ENCODE data around the gene TMEM63B. TPM values are rescaled to one million over a fixed set of nuclear protein-coding genes. Genes with fewer than 3 reads are reported as not detected.
"Not testable (repeated sequence)": the region's sequence is repeated elsewhere in the genome, so short reads cannot be mapped to it uniquely, and the experiment has no call there.

TMEM63B gene
- total RNA-seq, 1 donor from 2014 or later = 80.8 TPM

DNA sequence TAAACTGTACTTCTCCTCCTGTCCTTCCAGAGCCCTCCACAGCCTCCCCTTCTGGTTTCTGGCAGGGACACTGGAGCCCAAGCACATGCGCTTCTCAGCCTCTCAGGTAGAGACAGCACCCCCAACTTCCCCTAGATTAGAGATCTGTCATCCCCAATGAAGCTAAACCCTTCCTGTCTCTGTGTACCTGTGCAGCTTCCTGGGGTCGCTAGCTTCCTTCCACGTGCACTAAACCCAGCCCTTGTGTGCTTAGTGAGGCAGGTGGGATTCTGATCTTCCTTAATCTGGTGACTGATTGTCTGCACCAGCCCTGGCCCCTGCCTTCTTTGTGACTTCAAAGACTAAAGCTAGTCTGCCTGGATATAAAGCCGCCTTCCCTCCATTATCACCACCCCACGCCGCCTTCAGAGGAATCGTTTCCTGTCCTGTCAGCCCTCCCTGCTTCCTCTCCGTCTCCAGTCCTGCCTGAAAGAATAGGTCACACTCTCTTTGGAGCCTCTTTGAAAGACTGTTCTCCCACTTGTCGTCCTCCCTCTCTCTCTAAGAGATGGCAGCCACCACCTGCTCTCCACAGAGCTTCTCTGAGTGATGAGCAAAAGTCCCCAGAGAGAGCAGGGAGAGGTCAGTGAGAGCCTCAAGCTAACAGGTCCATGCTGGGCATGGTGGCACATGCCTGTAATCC is 58.7 kb downstream of the TMEM63B start:
- DNase-seq (ENCODE audit: extremely low read depth, low read depth, low spot score) = no peak

DNA sequence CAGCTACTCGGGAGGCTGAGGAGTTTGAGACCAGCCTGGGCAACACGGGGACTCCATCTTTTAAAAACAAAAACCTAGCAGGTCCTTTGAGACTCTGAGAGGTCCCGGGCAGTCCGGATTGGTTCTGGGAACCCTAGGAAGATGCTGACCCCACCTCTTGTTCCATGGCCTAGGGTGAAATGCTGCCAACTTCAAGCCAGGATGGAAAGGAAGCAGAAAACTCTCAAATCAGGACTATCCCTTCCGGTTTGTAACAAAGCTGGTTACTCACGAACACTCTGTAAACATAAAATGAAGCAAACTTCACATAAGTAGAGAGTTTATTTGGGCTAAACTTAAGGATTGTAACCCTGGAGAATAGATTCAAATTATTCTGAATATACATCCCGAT is 59.3 kb downstream of the TMEM63B start:
- no peak for DNase-seq (ENCODE audit: extremely low read depth, low read depth, low spot score)

DNA sequence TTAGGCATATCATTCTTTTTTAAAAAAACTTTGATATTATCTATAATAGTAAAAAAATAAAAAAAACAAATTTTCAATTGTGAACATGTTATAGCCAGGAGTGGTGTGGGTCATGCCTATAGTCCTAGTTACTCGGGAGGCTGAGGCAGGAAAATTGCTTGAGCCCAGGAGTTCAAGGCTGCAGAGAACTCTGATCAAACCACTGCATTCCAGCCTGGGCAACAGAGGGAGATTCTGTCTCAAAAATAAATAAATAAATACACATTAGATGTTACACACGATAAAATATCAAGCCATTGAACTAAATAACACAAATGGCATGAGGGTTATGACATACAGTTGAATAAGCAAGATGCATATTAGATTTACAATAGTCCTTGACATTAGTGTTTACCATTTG is 61.5 kb downstream of the TMEM63B start:
- DNase-seq (ENCODE audit: extremely low read depth, low read depth, low spot score) = no peak

DNA sequence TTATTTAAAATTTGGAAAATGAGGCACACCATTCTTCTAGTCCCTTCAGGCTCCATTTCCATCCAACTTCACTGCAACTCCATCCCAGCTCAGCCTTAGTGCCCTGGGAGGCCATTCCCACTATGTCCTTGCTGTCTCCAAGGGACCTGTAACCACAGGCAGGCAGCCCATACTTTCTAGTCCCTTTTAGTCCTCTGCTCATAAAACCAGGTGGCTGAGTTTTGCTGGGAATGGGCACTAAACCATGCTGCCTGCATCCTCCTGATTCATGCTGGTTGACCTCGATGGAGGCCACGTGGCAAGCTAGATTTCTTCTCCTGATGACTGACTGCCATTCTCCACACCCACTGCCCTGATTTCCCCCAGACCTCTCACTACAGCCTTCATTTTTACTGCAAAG is 61.9 kb downstream of the TMEM63B start:
- no peak for DNase-seq (ENCODE audit: extremely low read depth, low read depth, low spot score)

DNA sequence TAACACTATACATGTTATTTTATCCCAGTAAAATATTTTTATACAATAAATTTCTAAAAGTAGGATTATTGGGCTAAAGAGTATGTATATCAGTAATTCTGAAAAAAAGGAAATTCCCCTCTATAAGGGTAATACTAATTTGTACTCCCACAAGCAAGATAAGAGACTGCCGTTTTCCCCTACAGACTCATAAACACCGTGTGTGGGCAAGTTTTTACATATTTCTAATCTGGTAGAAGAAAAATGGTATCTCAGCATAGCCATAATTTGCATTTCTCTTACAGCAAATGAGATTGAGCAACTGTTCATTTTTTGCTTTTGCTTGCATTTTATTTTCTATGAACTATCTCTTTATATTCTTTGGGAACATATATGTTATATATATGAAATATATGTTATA is 63.4 kb downstream of the TMEM63B start:
- DNase-seq (ENCODE audit: extremely low read depth, low read depth, low spot score) = no peak

DNA sequence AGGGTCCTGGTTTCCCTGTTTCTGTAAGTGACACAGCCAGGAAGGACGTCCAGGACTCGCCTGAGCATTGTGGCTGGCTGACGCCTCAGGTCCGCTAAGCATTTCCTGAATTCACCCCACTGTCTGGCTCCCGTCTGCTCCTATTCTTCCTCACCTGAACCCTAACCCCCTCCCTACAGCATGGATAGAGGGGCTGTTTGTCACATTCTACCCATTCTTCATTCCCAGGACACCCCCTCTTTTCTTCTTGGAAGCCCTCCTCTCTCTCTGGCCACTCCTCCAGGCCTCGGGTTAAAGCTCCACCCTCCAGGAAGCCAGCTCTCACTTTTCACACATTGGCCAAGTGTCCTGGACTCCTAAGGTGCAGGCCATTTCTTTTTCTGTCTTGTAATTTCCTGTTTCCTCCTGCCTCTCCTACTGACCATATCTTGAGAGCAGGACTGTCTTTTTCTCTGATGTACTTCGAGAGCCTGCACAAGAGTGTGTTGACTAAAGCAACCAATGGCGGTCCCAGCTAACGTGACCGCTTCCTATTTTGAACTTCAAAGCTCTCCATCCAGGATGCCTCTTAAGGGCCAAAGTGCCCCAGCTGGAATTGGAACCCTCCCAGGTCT is 65.2 kb downstream of the TMEM63B start:
- DNase-seq (ENCODE audit: extremely low read depth, low read depth, low spot score) = no peak

DNA sequence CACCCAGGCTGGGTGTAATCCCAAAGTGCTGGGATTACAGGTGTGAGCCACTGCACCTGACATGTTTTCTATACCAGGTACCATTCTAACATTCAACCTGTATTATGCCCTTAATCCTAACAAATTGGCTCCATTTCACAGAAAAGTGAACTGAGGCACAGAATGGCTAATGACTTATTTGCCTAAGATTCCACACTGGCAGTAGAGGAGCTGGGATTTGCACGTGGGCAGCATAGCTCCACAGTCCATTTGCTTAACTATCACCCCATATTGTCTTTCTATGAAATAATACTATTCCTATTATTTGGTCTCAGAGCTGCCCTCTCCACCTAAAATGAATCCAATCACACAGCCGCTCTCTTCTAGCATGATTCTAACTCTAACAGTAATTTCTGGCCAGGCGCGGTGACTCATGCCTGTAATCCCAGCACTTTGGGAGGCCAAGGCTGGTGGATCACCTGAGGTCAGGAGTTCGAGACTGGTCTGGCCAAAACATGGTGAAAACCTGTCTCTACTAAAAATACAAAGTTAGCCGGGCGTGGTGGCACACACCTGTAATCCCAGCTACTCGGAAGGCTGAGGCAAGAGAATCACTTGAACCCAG is 66.1 kb downstream of the TMEM63B start:
- no peak for DNase-seq (ENCODE audit: extremely low read depth, low read depth, low spot score)

DNA sequence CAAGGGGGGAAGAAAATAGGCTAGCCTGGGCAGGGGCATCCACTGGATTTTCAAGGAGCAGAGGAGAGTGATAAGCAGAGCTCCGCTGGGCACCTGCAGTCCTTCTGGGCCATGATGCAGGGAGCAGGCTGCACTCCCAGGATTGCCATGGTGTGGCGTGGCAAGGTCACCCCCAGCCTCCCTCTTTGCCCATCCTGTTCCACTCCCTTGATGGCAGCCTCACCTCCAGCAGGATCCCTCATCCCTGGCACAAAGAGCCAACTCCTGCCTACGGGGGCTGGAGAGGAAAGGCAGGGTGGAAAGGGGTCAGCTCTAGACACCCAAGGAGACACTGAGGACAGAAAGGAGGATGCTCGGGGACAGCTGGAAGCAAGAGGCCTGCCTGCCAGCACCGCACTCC is 67.0 kb downstream of the TMEM63B start:
- DNase-seq (ENCODE audit: extremely low read depth, low read depth, low spot score) = no peak

DNA sequence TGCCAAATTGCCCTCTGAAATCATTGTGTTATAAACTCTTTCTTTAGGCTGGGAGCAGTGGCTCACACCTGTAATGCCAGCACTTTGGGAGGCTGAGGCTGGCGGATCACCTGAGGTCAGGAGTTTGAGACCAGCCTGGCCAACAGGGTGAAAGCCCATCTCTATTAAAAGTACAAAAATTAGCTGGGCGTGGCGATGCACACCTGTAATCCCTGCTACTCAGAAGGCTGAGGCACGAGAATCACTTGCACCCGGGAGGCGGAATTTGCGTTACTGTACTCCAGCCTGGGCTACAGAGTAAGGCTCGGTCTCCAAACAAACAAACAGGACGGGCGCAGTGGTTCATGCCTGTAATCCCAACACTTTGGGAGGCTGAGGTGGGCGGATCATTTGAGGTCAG is 69.0 kb downstream of the TMEM63B start:
- not testable (repeated sequence) for DNase-seq (ENCODE audit: extremely low read depth, low read depth, low spot score)

DNA sequence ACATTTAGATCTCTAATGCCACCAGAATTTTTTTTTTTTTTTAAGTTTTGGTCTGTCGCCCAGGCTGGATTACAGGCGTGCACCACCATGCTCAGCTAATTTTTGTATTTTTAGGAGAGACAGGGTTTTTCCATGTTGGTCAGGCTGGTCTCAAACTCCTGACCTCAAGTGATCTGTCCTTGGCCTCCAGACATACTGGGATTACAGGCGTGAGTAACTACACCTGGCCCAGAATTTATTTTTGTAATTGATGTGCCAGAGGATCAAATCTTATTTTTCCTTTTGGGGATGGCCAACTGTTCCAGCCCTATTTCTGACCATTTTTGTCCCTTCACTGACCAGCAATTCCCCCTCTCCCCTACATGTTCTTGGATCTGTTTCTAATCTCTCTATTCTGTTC is 71.3 kb downstream of the TMEM63B start:
- DNase-seq (ENCODE audit: extremely low read depth, low read depth, low spot score) = no peak

DNA sequence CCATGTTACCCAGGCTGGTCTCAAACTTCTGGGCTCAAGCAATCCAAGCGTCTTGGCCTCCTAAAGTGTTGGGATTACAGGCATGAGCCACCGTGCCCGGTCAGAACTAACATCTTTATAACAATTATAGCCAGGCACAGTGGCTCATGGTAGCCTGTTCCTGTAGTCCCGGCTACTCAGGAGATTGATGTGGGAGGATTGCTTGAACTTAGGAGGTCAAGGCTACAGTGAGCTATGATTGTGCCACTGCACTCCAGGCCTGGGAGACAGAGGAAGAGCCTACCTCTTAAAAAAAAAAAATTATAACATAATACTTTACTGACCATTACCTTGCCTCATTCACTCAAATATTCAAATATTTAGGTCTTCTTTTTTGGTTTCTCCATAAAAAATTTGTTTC is 72.5 kb downstream of the TMEM63B start:
- DNase-seq (ENCODE audit: extremely low read depth, low read depth, low spot score) = no peak

DNA sequence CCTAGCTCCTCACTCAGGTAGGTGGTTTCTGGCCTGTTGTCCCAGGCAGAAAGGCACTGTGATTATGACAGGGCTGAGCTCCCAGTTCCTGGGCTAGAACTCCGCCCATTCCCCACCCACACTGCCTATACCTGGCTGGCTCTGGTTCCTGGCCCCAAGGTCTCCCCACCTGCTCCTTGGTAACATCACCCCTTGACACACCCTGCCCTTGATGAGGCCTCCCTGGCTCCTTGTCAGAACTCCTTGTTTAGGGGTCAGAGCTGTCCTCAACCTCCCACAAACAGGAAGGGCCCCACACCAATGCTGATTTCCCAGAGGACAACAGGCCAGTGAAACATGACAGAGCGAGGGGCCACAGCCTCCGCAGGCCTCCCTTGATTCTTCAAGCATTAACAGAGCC is 73.8 kb downstream of the TMEM63B start:
- no peak for DNase-seq (ENCODE audit: extremely low read depth, low read depth, low spot score)

DNA sequence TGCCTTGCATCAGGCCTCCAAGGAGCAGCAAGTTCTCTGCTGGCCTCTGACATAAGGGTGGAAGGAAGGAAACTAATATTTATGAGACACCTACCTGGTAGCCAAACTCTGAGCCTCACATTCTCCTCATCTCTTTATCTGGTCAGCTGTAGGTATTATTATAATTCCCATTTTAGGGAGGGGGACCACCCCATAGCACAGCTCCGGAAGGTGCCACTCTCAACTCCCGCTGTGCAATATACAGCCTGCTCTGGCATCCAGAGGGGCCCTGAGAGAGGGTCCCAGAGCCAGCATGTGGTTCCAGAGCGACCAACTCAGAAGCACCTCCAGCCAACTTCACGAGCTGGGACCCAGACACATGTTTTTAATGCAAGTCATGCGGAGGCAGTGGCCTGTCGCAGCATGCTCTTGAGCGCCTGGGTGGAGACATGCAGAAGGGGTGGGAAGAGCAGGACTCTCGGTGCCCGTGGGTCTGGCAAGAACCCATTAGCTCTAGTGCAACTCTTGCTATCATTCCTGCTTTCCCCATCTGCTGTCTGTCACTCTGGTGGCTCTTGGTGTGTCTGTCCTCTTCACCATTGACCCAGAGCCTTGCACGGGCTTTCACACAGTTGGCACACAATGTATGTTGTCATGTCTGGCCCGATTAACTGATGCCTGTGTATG is 74.4 kb downstream of the TMEM63B start:
- DNase-seq (ENCODE audit: extremely low read depth, low read depth, low spot score) = no peak

DNA sequence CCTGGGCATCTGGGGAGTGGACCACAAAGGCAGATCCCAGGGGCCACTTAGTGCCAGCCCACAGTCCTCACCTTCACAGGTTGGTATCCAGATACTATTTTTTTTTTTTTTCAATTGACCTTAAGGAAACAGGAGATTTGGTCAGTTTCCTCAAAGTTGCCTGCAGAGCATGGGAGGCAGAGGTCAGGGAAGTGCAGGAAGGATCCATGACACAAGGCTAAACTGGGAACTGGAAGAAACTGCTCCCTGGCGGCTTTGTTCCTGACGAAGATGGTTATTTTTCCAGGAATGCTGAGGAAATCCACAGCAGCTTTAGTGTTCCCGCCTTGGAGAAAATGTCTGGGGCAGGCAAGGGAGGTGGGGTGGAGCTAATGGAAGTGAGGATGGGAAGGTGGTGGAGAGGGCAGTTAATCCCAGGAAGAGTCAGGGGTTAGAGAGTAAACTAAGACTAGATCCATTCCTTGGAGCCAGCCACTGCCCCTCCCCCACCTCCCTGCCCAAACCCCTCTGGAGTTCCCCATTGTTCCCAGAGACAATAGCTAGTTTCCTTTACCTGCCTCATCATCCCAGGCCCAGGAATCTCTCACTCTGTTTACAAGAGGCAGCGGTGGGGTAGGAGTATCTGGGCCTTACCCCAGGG is 75.1 kb downstream of the TMEM63B start:
- DNase-seq (ENCODE audit: extremely low read depth, low read depth, low spot score) = no peak

DNA sequence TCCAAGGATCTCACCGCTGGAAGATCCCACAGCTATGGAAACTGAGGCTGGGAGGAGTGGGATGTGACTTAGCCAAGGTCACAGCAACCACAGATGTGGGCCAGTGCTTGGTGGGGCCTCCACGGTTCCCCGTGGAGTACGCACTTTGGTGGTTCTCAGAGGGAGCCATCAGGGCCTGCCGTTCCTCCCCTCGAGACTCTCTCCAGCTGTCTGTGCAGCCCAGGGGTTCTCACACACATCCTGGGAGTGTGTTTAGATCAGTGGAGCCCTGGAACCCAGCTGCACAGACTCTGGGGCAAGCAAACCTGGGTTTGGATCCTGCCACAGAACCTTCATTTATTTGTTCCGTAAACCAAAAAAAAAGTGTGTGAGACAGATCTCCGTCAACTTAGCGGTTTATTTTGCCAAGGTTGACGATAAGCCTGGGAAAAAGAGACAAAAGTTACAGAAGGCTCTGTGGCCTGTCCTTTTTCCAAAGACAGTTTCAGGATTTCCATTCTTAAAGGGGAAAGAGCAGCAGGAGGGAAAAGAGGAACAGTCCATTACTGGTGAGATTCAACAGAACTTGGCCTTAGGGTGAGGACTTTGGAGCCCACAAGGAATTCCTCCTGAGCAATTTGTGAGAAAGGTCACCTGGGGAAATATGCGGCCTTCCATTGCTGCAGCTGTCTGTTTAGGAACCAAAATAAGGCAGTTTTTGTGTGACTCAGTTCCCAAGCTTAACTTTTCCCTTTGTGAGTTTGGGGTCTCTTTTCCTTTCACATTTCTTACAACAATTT is 75.8 kb downstream of the TMEM63B start:
- DNase-seq (ENCODE audit: extremely low read depth, low read depth, low spot score) = no peak

DNA sequence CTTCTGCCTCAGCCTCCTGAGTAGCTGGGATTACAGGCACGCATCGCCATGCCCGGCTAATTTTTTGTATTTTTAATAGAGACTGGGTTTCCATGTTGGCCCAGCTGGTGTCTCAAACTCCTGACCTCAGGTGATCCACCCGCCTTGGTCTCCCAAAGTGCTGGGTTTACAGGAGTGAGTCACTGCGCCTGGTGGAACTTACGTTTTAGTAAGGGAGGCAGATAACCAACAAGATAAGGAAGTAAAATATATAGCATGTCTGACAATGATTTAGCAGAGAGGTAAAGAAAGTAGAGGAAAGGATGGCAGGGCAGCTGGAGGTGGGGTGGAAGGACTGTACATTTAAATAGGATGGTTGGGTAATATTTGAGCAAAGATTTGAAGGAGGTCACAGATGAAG is 76.6 kb downstream of the TMEM63B start:
- DNase-seq (ENCODE audit: extremely low read depth, low read depth, low spot score) = no peak

Other genes with a start within 250 kb of the TMEM63B start
- 66.2 and 78.2 TPM in 2 replicates for gene MRPL14, start 102 bp upstream of the TMEM63B start, total RNA-seq
- gene CAPN11, start 31.3 kb downstream of the TMEM63B start, total RNA-seq = 3.2 and 4.1 TPM in 2 replicates
- gene MYMX, start 89.4 kb downstream of the TMEM63B start, total RNA-seq = 2.2 TPM in 1 of 2 replicates, not detected in the other
- gene SLC29A1, start 96.0 kb downstream of the TMEM63B start, total RNA-seq = 185 and 208 TPM in 2 replicates
- gene HSP90AB1, start 119.5 kb downstream of the TMEM63B start, total RNA-seq = 1,001 and 1,125 TPM in 2 replicates
- 51.2 and 56.6 TPM in 2 replicates for gene SLC35B2, start 130.0 kb downstream of the TMEM63B start, total RNA-seq
- gene NFKBIE, start 138.0 kb downstream of the TMEM63B start, total RNA-seq = 30.5 and 56.9 TPM in 2 replicates
- not detected in 2 replicates for gene TMEM151B, start 142.9 kb downstream of the TMEM63B start, total RNA-seq
- gene AARS2, start 185.8 kb downstream of the TMEM63B start, total RNA-seq = 12.4 and 12.6 TPM in 2 replicates
- not detected in 2 replicates for gene SPATS1, start 215.1 kb downstream of the TMEM63B start, total RNA-seq